Neural cell (in vitro differentiated cells): ENCODE measurements around the gene PLPP3. TPM values are rescaled to one million over a fixed set of nuclear protein-coding genes. Genes with fewer than 3 reads are reported as not detected.

Source experiments
- H2AFZ ChIP-seq: fragments of 200-600, 300-800 bp; sonication (generic), shearing (Covaris generic); 2 replicates; pipeline ENCODE4 v1.6.0; 2014; ENCODE audit warnings: low read depth, mild to moderate bottlenecking, antibody characterized with exemption, low read length, moderate library complexity
- H3F3A ChIP-seq: fragments of 200-600 bp; shearing (Covaris generic); 2 replicates; pipeline ENCODE4 v1.6.1; 2016; ENCODE audit warnings: mild to moderate bottlenecking, moderate library complexity, mixed read lengths, antibody characterized with exemption, low read length; ENCODE audit not compliant: insufficient read depth, poor library complexity, severe bottlenecking
- H3K27ac ChIP-seq: fragments of 200-600, 300-800 bp; sonication (generic), shearing (Covaris generic); 2 replicates; pipeline ENCODE4 v1.5.1; 2014; ENCODE audit warnings: mild to moderate bottlenecking, low read length, moderate library complexity
- H3K27me3 ChIP-seq: fragments of 300-800, 200-600 bp; sonication (generic), shearing (Covaris generic); 2 replicates; pipeline ENCODE4 v1.6.0; 2014; ENCODE audit warnings: mild to moderate bottlenecking, low read depth, low read length, moderate library complexity; ENCODE audit not compliant: insufficient read depth
- H3K36me3 ChIP-seq: fragments of 300-800, 200-600 bp; sonication (generic), shearing (Covaris generic); 2 replicates; pipeline ENCODE4 v1.5.1; 2014; ENCODE audit warnings: mild to moderate bottlenecking, antibody characterized with exemption, low read length, moderate library complexity; ENCODE audit not compliant: insufficient read depth
- H3K4me2 ChIP-seq: fragments of 300-800, 200-600 bp; sonication (generic), shearing (Covaris generic); 2 replicates; pipeline ENCODE4 v1.6.0; 2014; ENCODE audit warnings: mild to moderate bottlenecking, low read length
- H3K4me3 ChIP-seq: fragments of 300-800, 200-600 bp; sonication (generic), shearing (Covaris generic); 2 replicates; pipeline ENCODE4 v1.5.1; 2014; ENCODE audit warnings: mild to moderate bottlenecking, low read length, moderate library complexity
- H3K79me2 ChIP-seq: fragments of 200-600 bp; shearing (Covaris generic); replicated peaks from 2 replicates; pipeline ENCODE4 v1.6.0; 2014; ENCODE audit warnings: mild to moderate bottlenecking, low read length, moderate library complexity; ENCODE audit not compliant: insufficient read depth
- H3K9ac ChIP-seq: fragments of 300-800, 200-600 bp; sonication (generic), shearing (Covaris generic); 2 replicates; pipeline ENCODE4 v1.6.1; 2016; ENCODE audit warnings: mild to moderate bottlenecking, low read length, mixed read lengths
- H3K9me2 ChIP-seq: fragments of 200-600 bp; shearing (Covaris generic); 2 replicates; pipeline ENCODE4 v1.6.1; 2016; ENCODE audit warnings: mild to moderate bottlenecking, low read length, mixed read lengths; ENCODE audit not compliant: insufficient read depth
- H3K9me3 ChIP-seq: fragments of 200-600, 300-800 bp; sonication (generic), shearing (Covaris generic); 2 replicates; pipeline ENCODE4 v1.6.1; 2016; ENCODE audit warnings: mild to moderate bottlenecking, mixed run types, low read length, moderate library complexity, mixed read lengths
- H4K20me1 ChIP-seq: fragments of 200-600 bp; shearing (Covaris generic); 2 replicates; pipeline ENCODE4 v1.6.1; 2016; ENCODE audit warnings: mild to moderate bottlenecking, mixed run types; ENCODE audit not compliant: insufficient read depth
- CTCF ChIP-seq: fragments of 450-650 bp; IDR thresholded peaks from 2 replicates; pipeline ENCODE4 v1.5.1; 2014; ENCODE audit warnings: antibody characterized with exemption, mild to moderate bottlenecking, moderate library complexity; ENCODE audit not compliant: poor library complexity, severe bottlenecking
- EP300 ChIP-seq: fragments of 450-650 bp; conservative IDR thresholded peaks from 2 replicates; pipeline ENCODE4 v1.6.1; 2014; ENCODE audit warnings: antibody characterized with exemption, mild to moderate bottlenecking, moderate library complexity; ENCODE audit not compliant: poor library complexity, severe bottlenecking
- EZH2 ChIP-seq: fragments of 200-600, 300-800 bp; shearing (Covaris generic), sonication (generic); IDR thresholded peaks from 2 replicates; pipeline ENCODE4 v1.6.1; 2014; ENCODE audit warnings: antibody characterized with exemption, low read length, borderline replicate concordance, mild to moderate bottlenecking; ENCODE audit not compliant: insufficient read depth, poor library complexity, severe bottlenecking
- MXI1 ChIP-seq: fragments of 450-650 bp; conservative IDR thresholded peaks from 2 replicates; pipeline ENCODE4 v1.6.1; 2014; ENCODE audit warnings: antibody characterized with exemption, mild to moderate bottlenecking; ENCODE audit not compliant: poor library complexity, severe bottlenecking
- POLR2AphosphoS5 ChIP-seq: IDR thresholded peaks from 2 replicates; pipeline ENCODE4 v1.6.1; 2012
- RAD21 ChIP-seq: fragments of 450-650 bp; conservative IDR thresholded peaks from 2 replicates; pipeline ENCODE4 v1.6.1; 2014; ENCODE audit warnings: antibody characterized with exemption, mild to moderate bottlenecking, moderate library complexity
- SMC3 ChIP-seq: fragments of 450-650 bp; conservative IDR thresholded peaks from 2 replicates; pipeline ENCODE4 v1.6.1; 2014; ENCODE audit warnings: antibody characterized with exemption, mild to moderate bottlenecking, moderate library complexity; ENCODE audit not compliant: poor library complexity
- TAF1 ChIP-seq: IDR thresholded peaks from 2 replicates; pipeline ENCODE4 v1.6.1; 2012; ENCODE audit warnings: low read depth
- polyA plus RNA-seq: library from polyadenylated mRNA; depleted of rRNA; stranded (reverse); fragments of >200 nt; gene quantifications from 2 replicates; pipeline ENCODE4 v1.2.3, GENCODE V29; 2014
- TF ChIP-seq, protein P1 (sequence below): IDR thresholded peaks from 2 replicates; pipeline ENCODE4 v1.6.1; 2012; ENCODE audit warnings: borderline replicate concordance

Gene PLPP3
- polyA plus RNA-seq, 1 donor from 2014 or later, result 2.1 TPM

GRCh38 chr1:56571448-56571847, 7.9 kb downstream of the PLPP3 start:
- TF ChIP-seq EZH2 (no peak), CTCF (no peak), SMC3 (no peak), EP300 (no peak), POLR2AphosphoS5 (no peak), TAF1 (no peak), MXI1 (no peak), RAD21 (no peak)
- TF ChIP-seq, protein P1, sequence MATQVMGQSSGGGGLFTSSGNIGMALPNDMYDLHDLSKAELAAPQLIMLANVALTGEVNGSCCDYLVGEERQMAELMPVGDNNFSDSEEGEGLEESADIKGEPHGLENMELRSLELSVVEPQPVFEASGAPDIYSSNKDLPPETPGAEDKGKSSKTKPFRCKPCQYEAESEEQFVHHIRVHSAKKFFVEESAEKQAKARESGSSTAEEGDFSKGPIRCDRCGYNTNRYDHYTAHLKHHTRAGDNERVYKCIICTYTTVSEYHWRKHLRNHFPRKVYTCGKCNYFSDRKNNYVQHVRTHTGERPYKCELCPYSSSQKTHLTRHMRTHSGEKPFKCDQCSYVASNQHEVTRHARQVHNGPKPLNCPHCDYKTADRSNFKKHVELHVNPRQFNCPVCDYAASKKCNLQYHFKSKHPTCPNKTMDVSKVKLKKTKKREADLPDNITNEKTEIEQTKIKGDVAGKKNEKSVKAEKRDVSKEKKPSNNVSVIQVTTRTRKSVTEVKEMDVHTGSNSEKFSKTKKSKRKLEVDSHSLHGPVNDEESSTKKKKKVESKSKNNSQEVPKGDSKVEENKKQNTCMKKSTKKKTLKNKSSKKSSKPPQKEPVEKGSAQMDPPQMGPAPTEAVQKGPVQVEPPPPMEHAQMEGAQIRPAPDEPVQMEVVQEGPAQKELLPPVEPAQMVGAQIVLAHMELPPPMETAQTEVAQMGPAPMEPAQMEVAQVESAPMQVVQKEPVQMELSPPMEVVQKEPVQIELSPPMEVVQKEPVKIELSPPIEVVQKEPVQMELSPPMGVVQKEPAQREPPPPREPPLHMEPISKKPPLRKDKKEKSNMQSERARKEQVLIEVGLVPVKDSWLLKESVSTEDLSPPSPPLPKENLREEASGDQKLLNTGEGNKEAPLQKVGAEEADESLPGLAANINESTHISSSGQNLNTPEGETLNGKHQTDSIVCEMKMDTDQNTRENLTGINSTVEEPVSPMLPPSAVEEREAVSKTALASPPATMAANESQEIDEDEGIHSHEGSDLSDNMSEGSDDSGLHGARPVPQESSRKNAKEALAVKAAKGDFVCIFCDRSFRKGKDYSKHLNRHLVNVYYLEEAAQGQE, result no peak
- H3K36me3 ChIP-seq, result no peaks in the 10 kb centered on the region
- no peak overlapping the region for H3K27ac ChIP-seq
- H3K27me3 ChIP-seq, result no peaks in the 10 kb centered on the region
- no peaks in the 10 kb centered on the region for H3K9me3 ChIP-seq
- peaks cover 61% of the 10 kb centered on the region for H3K79me2 ChIP-seq
- no peaks in the 10 kb centered on the region for H3K9me2 ChIP-seq
- no peak overlapping the region for H3K4me3 ChIP-seq
- H3F3A ChIP-seq, result no peaks in the 10 kb centered on the region
- no peaks in the 10 kb centered on the region for H4K20me1 ChIP-seq
- H2AFZ ChIP-seq, result no peak overlapping the region
- no peak overlapping the region for H3K9ac ChIP-seq
- H3K4me2 ChIP-seq, result no peak overlapping the region

DNA sequence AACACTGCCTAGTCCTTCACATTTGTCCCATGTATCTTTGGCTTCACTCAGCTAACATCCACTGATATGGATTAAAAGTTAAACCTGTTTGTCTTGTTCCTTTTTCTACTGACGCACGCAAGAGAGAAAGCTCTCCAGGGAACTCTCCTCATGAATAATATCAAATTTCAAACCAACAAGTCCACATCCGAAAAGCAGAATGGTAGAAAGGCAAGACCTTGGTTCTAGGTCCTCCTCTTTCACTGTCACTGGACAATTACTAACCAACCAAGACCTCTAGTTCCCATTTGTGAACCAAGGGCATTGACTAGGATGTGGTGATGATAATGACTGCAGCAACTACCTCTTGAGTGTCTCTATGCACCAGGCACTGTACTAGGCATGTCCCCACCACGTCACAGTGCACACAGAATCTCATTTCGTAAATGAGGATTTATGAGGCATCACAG, 8.4 kb downstream of the PLPP3 start:
- H3K9me2 ChIP-seq, result no peaks in the 10 kb centered on the region
- H3K36me3 ChIP-seq, result no peaks in the 10 kb centered on the region
- TF ChIP-seq POLR2AphosphoS5, result no peak
- no peak for TF ChIP-seq EZH2
- TF ChIP-seq RAD21, result no peak
- TF ChIP-seq, protein P1, result no peak
- no peak for TF ChIP-seq MXI1
- no peak for TF ChIP-seq EP300
- no peak for TF ChIP-seq CTCF
- TF ChIP-seq SMC3, result no peak
- TF ChIP-seq TAF1, result no peak
- H3K4me2 ChIP-seq, result no peak overlapping the region
- no peaks in the 10 kb centered on the region for H3K27me3 ChIP-seq
- no peak overlapping the region for H2AFZ ChIP-seq
- H3K9ac ChIP-seq, result no peak overlapping the region
- H3K9me3 ChIP-seq, result no peaks in the 10 kb centered on the region
- no peaks in the 10 kb centered on the region for H3F3A ChIP-seq
- peaks cover 56% of the 10 kb centered on the region for H3K79me2 ChIP-seq
- H4K20me1 ChIP-seq, result no peaks in the 10 kb centered on the region
- H3K27ac ChIP-seq, result no peak overlapping the region
- H3K4me3 ChIP-seq, result no peak overlapping the region
